HG02623 (cell line): ENCODE data around the gene ZC3H18.
"Not testable (repeated sequence)": the region's sequence is repeated elsewhere in the genome, so short reads cannot be mapped to it uniquely, and the experiment has no call there.

Experiments used
- ATAC-seq: cut with Tn5 transposase; IDR thresholded peaks from one replicate; pipeline ENCODE4 v1.9.1; 2021; ENCODE audit warnings: moderate library complexity; ENCODE audit not compliant: unreplicated experiment

The ZC3H18 gene

DNA sequence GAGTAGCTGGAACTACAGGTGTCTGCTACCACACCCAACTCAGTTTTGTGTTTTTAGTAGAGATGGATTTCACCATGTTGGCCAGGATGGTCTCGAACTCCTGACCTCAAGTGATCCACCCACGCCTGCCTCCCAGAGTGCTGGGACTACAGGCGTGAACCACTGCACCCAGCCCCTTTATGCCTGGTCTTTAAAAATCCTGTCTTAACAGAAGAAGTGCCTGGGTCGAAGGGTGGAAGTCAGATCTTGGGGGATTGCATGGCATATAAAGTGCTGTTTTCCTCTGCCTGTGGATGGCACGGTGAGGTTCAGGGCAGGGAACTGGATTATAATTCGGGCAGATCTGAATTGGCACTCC, 30.3 kb downstream of the ZC3H18 start:
- no peak for ATAC-seq

- ATAC-seq, result no peak
Observed at GRCh38 chr16:88601313-88602036, 31.3 kb downstream of the ZC3H18 start.

- no peak for ATAC-seq
Observed at GRCh38 chr16:88602091-88602490, 31.9 kb downstream of the ZC3H18 start.

- no peak for ATAC-seq
Observed at GRCh38 chr16:88605186-88606147, 35.3 kb downstream of the ZC3H18 start.

DNA sequence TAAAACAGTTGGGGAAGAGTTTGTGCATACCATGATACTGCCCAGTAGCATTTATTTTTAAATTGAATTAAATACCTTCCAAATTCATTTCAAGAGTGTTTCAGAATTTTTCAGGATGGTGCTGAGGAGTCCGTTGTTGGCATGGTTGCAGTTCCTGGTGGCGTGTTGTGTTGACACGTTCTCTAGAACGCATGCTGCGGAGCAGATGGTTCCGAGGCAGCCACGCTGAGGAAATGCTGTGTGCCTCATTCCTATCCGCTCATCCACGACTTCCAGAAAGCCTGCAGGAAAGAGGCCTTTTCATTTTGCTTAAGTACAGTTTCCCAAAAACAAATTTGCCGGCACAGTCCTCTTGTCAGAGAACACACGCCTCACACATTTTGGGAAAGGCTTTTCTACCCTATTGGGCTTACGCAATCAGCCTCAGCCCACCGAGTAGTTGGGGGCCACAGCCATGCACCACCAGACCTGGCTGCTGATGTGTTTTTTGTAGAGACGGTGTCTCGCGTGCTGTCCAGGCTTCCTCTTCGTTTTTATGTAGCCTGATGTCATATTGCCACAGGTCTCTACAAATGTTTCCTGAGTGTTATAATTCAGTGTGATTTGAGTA, 36.0 kb downstream of the ZC3H18 start:
- ATAC-seq, result no peak

DNA sequence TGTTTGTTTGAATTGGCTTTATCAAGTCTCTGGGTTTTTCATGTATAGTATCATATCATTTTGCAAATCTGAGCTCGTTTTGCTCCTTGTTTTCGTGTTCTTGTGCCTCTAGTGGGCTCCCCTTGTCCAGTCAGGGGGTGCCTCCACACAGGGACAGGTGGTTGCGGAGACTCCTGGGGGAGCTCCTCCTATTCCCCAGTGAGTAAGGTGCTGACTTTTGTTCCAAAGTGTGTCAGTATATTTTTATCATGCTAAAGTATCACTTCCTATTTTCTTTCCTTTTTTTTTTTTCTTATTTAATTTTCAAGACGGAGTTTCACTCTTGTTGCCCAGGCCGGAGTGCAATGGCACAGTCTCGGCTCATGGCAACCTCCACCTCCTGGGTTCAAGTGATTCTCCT, 37.9 kb downstream of the ZC3H18 start:
- ATAC-seq, result no peak

DNA sequence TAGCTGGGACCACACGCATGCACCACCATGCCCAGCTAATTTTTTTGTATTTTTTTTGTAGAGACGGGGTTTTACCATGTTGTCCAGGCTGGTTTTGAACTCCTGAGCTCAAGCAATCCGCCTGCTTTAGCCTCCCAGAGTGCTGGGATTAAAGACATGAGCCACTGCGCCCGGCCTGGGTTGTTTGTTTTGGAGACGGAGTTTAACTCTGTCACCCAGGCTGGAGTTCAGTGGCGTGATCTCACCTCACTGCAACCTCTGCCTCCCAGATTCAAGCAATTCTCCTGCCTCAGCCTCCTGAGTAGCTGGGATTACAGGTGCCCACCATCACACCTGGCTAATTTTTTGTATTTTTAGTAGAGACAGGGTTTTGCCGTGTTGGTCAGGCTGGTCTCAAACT, 39.2 kb downstream of the ZC3H18 start:
- ATAC-seq, result not testable (repeated sequence)

DNA sequence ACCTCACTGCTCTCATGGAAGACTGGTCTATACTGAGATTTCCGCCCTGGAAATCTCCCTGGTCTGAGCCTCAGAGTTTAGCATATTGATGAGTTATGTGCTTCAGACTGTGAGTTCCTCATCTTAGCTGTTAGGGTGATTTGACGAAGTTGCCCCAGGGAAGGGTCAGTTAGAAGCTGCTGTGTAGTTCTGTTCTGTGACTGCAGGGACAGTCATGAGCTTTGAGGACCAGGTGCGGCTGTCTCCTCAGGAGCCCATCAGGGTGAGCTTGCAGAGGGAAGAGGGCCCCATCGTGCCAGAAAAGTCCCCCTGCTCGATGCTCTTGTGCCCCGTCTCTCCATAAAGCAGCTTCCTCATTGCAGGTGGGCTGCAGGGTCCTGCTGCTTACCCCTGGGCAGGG, 39.9 kb downstream of the ZC3H18 start:
- no peak for ATAC-seq

DNA sequence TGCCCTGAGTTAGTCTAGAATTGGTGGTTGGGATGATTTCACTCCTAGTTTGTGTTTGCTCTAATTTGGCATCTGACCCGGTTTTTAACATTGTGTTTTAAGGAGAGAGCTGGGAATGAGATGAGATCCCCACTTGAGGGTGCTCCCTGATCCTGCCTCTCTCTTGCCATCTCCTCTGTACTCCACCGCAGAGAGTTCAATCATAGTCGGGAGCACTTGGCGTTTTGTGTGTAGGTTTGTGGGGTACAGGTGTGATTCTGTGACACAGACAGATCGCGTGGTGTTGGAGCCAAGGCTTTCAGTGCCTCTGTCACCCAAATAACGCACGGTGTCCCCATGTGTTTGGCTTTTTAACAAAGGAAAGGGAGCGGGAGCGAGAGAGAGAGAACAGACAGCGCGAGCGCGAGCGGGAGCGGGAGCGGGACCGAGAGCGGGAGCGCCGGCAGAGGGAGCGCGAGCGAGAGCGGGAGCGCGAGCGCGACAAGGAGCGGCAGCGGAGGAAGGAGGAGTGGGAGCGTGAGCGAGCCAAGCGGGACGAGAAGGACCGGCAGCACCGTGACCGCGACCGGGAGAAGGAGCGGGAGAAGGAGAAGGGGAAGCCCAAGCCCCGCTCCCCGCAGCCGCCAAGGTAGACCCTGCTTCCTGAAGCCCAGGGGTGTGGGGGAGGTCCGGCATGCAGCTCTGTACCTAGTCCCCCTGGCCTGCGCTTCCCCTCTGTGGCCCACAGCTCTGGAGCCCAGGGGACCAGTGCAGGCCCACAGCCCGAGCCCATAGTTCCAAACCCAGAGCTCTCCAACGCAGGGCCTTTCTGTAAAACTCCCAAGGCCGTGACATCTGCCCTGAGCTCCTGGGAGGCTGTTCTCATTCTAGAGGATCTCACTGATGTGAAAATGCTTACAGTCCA, 41.0 kb downstream of the ZC3H18 start:
- ATAC-seq, result no peak

GRCh38 chr16:88613293-88613692, 43.1 kb downstream of the ZC3H18 start:
- ATAC-seq, result no peak

DNA sequence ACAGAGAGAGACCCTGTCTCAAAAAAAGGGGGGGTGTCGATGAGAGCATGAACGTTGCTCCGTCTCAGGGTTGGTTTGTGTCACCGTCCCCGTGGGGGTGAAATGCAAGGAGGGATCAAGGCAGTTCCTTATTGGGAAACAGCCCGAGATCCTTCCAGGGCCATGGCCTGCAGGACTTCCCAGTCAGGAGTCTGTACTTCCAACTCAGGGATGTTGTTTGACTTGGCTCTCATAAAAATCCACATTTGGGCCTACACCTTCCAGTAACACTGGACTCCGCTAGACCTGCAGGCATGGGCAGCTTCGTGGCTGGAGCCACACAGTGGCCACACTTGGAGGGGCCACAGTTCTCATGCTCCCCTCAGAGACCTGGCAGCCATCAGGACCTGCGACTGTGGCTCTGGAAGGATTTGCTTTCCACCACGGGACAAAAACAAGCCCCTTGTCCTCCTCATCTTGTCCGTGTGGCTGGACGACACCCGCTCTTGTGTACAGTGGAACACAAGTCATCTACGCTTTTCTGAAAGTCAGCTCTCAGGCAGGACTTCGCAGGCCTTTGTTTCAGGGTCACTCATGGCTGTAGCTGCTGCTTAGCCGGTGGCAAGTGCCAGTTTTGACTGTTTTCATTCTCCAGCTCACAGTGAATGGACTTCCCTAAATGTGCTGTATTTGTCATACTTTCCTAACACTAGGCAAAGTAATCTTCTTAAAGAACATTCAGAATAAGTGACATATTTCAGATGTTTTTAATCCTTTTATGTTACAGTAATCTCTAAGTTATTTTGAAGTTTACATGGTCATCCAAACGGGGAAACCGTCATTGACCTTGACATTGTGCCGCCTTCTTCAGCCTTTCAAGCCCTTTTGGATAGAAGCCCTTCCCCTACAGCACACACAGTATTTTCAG, 44.0 kb downstream of the ZC3H18 start:
- no peak for ATAC-seq

DNA sequence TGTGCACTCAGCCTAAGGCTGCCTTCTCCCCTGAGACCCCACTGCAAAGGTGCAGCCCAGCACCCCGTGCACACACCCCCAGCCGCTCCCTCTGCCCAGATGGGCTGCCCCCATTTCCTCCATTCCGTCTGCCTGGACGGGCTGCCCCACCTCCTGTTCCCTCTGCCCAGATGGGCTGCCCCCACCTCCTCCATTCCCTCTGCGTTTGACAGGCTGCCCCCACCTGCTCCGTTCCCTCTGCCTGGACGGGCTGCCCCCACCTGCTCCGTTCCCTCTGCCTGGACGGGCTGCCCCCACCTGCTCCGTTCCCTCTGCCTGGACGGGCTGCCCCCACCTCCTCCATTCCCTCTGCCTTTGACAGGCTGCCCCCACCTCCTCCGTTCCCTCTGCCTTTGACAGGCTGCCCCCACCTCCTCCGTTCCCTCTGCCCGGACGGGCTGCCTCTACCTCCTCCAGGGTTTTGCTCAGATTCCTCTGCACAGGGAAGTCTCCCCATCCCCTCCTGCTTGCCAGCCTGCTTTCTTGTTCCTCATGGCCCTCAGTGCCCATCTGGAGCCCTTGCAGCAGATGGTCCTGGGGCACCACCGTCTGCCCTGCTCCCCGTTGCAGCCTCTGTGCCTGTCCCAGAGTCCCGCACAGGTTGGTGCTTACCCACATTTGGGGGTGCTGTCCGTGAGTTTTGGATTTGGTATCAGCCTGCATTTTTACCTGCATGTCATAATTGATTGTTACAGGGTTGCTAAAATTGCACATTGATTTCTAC, 44.8 kb downstream of the ZC3H18 start:
- no peak for ATAC-seq

DNA sequence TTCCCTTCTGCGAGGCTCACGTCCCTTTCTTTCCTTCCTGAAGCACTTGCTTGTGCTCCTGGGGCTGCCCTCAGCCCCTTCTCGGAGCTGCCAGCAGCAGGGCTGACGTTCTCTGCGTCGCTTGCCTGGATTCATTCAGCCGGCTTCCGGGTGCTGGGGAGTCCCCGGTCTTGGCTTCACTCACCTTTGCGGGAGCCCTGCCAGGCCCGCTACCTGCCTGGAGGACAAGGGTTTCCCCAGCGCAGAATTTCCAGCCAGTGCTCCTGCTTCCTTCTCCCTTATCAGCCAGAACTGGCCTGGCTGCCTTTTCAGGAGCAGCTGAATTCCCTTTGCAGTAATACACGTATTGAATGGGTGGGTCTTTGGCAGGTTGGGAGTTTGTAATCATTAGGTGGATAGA, 46.1 kb downstream of the ZC3H18 start:
- ATAC-seq, result no peak

DNA sequence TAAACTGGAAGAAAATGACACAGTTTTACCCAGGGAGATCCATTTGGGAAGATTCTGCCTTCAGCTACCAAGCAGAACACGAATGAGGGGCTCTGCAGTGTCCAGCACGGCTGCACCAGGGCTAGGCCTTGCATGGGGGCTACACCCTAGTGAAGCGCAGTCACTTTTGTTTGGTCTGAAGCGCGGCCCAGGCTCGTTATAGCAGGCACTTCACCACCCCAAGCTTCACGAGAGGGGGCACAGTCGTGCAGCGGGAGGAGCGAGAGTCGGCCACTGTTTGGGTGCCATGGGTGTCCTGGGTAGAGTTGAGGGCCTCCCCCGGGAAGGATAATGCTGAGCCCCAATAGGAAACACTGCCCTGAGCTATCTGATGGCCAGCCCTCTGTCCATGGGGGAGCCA, 46.5 kb downstream of the ZC3H18 start:
- ATAC-seq, result no peak

DNA sequence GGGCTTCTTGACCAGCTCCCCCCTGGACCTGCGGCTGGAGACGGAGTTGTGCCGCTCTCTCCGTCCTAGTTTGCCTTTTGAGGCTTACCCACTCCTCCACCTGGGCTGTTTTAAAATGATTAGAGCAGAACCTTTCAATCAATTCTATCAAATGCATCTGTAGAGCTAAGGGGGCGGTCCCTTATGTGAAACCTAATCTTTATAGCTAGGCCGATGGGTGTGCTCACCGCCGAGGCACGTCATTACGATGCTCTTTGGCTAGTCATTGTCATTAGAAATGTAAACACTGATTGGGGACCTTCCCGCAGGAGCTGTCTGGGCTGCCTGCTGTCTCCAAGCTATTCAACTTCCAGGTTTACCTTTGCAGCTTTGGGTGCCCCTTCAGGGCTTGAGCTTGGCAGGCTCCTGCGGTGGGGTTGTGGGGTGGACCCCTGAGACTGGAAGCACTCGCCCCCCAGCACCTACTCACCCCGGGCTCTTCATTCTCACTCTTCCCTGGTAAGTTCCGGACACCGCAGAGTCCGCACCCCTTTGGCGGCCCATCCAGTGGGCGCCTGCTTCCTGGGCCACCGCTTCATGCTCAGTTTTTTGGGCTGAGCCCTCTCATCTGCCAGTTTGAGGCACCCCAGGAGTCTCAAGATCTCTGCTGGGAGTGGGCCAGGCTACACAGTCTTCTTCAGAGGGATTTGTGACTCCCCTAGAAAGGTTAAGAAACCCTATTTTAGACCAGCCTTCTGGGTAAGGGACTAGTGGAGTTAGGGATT, 47.2 kb downstream of the ZC3H18 start:
- no peak for ATAC-seq

GRCh38 chr16:88618182-88618955, 48.2 kb downstream of the ZC3H18 start:
- no peak for ATAC-seq

- ATAC-seq, result no peak
Observed at GRCh38 chr16:88618956-88619667, 48.9 kb downstream of the ZC3H18 start.
